WERI-Rb-1 (cell line): ENCODE results near the gene KRT20.

ENCODE experiments used
- DNase-seq: peaks from one replicate; pipeline ENCODE4 v3.0.0-alpha.2; 2020
- H3K27ac ChIP-seq: fragments of 250-450 bp; sonication (Bioruptor Pico); 2 replicates; pipeline ENCODE4 v1.5.1; 2020; ENCODE audit warnings: mild to moderate bottlenecking, moderate library complexity
- H3K27me3 ChIP-seq: fragments of 250-450 bp; sonication (Bioruptor Pico); 2 replicates; pipeline ENCODE4 v1.5.1; 2021; ENCODE audit warnings: mild to moderate bottlenecking, low read depth, moderate library complexity; ENCODE audit not compliant: insufficient read depth, severe bottlenecking
- H3K36me3 ChIP-seq: fragments of 250-450 bp; sonication (Bioruptor Pico); 2 replicates; pipeline ENCODE4 v1.5.1; 2020; ENCODE audit warnings: mild to moderate bottlenecking, moderate library complexity
- H3K4me3 ChIP-seq: 2 replicates; pipeline ENCODE4 v1.5.1; 2011; ENCODE audit warnings: low read depth, mild to moderate bottlenecking, control low read depth, low read length
- H3K9me3 ChIP-seq: fragments of 250-450 bp; sonication (Bioruptor Pico); 2 replicates; pipeline ENCODE4 v1.5.1; 2021; ENCODE audit warnings: mild to moderate bottlenecking, moderate library complexity; ENCODE audit not compliant: severe bottlenecking
- CTCF ChIP-seq: IDR thresholded peaks from 2 replicates; pipeline ENCODE4 v1.5.1; 2011; ENCODE audit warnings: low read depth, mild to moderate bottlenecking, control low read depth, inconsistent platforms, low read length

The KRT20 gene

GRCh38 chr17:40902498-40902897, 17.5 kb upstream of the KRT20 start:
- no peak overlapping the region for H3K27ac ChIP-seq
- no peak overlapping the region for H3K4me3 ChIP-seq
- TF ChIP-seq CTCF = no peak
- H3K27me3 ChIP-seq = peaks cover 92% of the 10 kb centered on the region
- no peaks in the 10 kb centered on the region for H3K36me3 ChIP-seq
- H3K9me3 ChIP-seq = no peaks in the 10 kb centered on the region
- DNase-seq = no peak

GRCh38 chr17:40901981-40902474, 17.0 kb upstream of the KRT20 start:
- Histone ChIP-seq H3K27ac (no peak overlapping the region), H3K9me3 (no peaks in the 10 kb centered on the region), H3K36me3 (no peaks in the 10 kb centered on the region), H3K4me3 (no peak overlapping the region), H3K27me3 (peaks cover 94% of the 10 kb centered on the region)
- TF ChIP-seq CTCF = no peak
- no peak for DNase-seq

GRCh38 chr17:40900809-40901356, 15.8 kb upstream of the KRT20 start:
- H3K4me3 ChIP-seq = no peak overlapping the region
- TF ChIP-seq CTCF = no peak
- no peaks in the 10 kb centered on the region for H3K36me3 ChIP-seq
- no peak overlapping the region for H3K27ac ChIP-seq
- peaks cover 94% of the 10 kb centered on the region for H3K27me3 ChIP-seq
- H3K9me3 ChIP-seq = no peaks in the 10 kb centered on the region
- no peak for DNase-seq

- Histone ChIP-seq H3K27ac (no peak overlapping the region), H3K27me3 (peaks cover 96% of the 10 kb centered on the region), H3K9me3 (no peaks in the 10 kb centered on the region), H3K4me3 (no peak overlapping the region), H3K36me3 (no peaks in the 10 kb centered on the region)
- TF ChIP-seq CTCF = no peak
- no peak for DNase-seq
Observed at GRCh38 chr17:40896916-40897455, 11.9 kb upstream of the KRT20 start.

GRCh38 chr17:40895106-40895730, 10.2 kb upstream of the KRT20 start:
- no peak overlapping the region for H3K4me3 ChIP-seq
- no peaks in the 10 kb centered on the region for H3K36me3 ChIP-seq
- DNase-seq = no peak
- H3K9me3 ChIP-seq = no peaks in the 10 kb centered on the region
- no peak for TF ChIP-seq CTCF
- H3K27me3 ChIP-seq = peaks cover 93% of the 10 kb centered on the region
- no peak overlapping the region for H3K27ac ChIP-seq
